ENCODE results near the gene GABARAP.

The GABARAP gene

DNA sequence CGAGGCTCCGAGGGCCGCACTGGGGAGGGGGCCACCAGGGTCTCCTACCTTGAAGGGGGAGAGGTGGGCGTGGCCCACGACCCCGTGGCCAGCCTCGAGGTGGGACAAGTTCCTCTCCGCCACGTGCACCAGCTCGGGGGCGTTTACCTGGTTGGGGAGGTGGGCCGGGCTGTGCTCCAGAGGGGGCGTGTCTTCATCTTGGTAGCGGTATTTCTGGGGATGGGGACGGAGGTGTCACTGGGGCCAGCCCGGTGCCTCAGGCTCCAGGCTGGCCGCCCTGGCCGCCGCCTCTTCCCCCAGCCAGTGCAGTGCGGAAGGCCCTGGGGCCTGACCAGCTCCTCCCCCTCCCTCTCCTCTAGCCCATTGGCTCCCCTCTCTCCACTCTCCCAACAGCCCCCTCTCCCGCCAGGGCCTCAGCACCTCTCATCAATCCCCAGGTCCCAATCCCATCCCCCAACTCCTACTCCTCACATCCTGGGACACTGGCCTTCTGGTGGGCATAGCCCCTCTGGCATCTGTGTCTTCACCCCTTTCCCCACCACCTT lies 34.1 kb downstream of the GABARAP start:
- H3K4me1 ChIP-seq (ENCODE audit: control insufficient read depth, low read length) = peaks cover 21% of the 10 kb centered on the region
- H3K79me2 ChIP-seq (ENCODE audit: control insufficient read depth, low read length) = peaks cover 20% of the 10 kb centered on the region
- no peak overlapping the region for H3K27ac ChIP-seq (ENCODE audit: low read depth, low read length)
- no peak overlapping the region for H3K4me2 ChIP-seq (ENCODE audit: low read length)
- no peaks in the 10 kb centered on the region; the same call in 1 of the 2 replicates for H4K20me1 ChIP-seq (ENCODE audit: control insufficient read depth, insufficient read depth, low read depth, low read length)
- no peak overlapping the region for H3K4me3 ChIP-seq (ENCODE audit: low read length)
- H3K9me3 ChIP-seq (ENCODE audit: control insufficient read depth, insufficient read depth, low read length) = no peaks in the 10 kb centered on the region
- no peaks in the 10 kb centered on the region for H3K27me3 ChIP-seq (ENCODE audit: control insufficient read depth, low read length)
- 0 out of 2 replicates have a peak, but pooled peaks cover 2% of the 10 kb centered on the region for H3F3A ChIP-seq (ENCODE audit: control insufficient read depth, insufficient read depth)
- H3K9me2 ChIP-seq (replicated peaks; ENCODE audit: control insufficient read depth, low read length) = no peaks in the 10 kb centered on the region
- H3K36me3 ChIP-seq (ENCODE audit: control insufficient read depth, low read length) = peaks cover 9% of the 10 kb centered on the region
- TF ChIP-seq EZH2phosphoT487 (IDR thresholded peaks at IDR 0.05; ENCODE audit: borderline replicate concordance, low read length) = no peak
- TF ChIP-seq, protein P1, sequence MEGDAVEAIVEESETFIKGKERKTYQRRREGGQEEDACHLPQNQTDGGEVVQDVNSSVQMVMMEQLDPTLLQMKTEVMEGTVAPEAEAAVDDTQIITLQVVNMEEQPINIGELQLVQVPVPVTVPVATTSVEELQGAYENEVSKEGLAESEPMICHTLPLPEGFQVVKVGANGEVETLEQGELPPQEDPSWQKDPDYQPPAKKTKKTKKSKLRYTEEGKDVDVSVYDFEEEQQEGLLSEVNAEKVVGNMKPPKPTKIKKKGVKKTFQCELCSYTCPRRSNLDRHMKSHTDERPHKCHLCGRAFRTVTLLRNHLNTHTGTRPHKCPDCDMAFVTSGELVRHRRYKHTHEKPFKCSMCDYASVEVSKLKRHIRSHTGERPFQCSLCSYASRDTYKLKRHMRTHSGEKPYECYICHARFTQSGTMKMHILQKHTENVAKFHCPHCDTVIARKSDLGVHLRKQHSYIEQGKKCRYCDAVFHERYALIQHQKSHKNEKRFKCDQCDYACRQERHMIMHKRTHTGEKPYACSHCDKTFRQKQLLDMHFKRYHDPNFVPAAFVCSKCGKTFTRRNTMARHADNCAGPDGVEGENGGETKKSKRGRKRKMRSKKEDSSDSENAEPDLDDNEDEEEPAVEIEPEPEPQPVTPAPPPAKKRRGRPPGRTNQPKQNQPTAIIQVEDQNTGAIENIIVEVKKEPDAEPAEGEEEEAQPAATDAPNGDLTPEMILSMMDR (IDR thresholded peaks at IDR 0.05; ENCODE audit: low read depth, low read length, poor library complexity, severe bottlenecking) = no peak

DNA sequence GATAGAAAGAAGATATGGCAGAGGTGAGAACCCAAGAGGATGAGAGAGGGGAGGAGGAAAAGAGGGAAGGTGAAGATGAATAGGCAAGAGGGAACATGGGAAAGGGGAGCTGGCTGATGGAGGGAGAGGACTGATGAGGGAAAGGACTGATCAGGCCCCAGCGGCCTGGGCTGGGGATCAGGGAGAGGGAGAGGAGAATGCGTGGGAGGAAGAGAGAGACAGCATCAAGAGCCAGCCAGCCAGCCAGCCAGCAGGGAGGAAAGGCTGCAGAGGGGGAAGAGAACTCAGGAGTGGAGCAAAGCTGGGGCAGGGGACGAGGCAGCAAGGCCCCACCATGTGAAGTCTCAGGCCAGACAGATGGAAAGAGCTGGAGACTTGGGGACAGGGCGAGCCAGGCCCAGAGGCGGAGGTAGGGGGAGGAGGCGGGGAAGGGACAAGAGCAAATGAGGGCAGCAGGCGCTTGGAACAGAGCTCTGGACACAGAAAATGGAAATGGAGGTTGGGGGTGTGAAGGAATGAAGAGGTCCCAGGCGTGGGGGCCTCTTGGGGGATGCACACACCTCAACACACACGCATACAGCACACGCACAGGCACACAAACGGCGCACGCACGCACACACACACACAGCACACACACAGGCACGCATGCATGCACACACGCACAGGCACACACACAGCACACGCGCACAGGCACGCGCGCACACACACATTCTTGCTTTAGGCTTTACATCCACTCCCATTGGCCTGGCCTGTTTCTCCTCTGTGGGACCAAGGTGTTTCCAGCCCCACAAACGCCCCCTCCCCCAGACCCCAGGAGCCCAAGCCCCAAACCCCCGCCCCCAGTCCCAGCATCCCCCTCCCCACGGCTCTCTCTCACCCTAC lies 34.9 kb downstream of the GABARAP start:
- Histone ChIP-seq H3K9me3 (ENCODE audit: control insufficient read depth, insufficient read depth, low read length) (no peaks in the 10 kb centered on the region), H3K79me2 (ENCODE audit: control insufficient read depth, low read length) (peaks cover 15% of the 10 kb centered on the region), H3K27me3 (ENCODE audit: control insufficient read depth, low read length) (no peaks in the 10 kb centered on the region), H3K27ac (ENCODE audit: low read depth, low read length) (no peak overlapping the region), H3K4me1 (ENCODE audit: control insufficient read depth, low read length) (peaks cover 21% of the 10 kb centered on the region), H3K9me2 (replicated peaks; ENCODE audit: control insufficient read depth, low read length) (no peaks in the 10 kb centered on the region), H3K4me2 (ENCODE audit: low read length) (no peak overlapping the region), H4K20me1 (ENCODE audit: control insufficient read depth, insufficient read depth, low read depth, low read length) (no peaks in the 10 kb centered on the region; the same call in 1 of the 2 replicates), H3K36me3 (ENCODE audit: control insufficient read depth, low read length) (peaks cover 16% of the 10 kb centered on the region), H3K4me3 (ENCODE audit: low read length) (no peak overlapping the region), H3F3A (ENCODE audit: control insufficient read depth, insufficient read depth) (0 out of 2 replicates have a peak, but pooled peaks cover 2% of the 10 kb centered on the region)
- TF ChIP-seq, protein P1 (IDR thresholded peaks at IDR 0.05; ENCODE audit: low read depth, low read length, poor library complexity, severe bottlenecking) = no peak
- TF ChIP-seq EZH2phosphoT487 (IDR thresholded peaks at IDR 0.05; ENCODE audit: borderline replicate concordance, low read length) = no peak

DNA sequence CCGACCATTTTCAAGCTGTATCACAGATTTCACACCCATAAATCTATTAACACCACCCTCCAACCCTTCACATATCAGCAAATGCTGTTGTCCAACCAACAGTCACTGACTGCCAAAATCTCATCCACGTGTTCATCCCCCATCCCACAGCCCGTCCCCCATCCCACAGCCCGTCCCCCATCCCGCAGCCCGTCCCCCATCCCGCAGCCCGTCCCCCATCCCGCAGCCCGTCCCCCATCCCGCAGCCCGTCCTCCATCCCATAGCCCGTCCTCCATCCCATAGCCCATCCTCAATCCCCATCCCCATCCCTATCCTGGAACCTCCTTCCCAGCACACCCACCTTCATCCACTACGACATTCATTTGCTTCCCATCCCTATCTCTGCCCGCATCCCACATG lies 36.7 kb downstream of the GABARAP start:
- H3K27ac ChIP-seq (ENCODE audit: low read depth, low read length) = peak overlapping the region; percentile 69
- H3K79me2 ChIP-seq (ENCODE audit: control insufficient read depth, low read length) = peaks cover 7% of the 10 kb centered on the region

More for the DNA sequence above, 36.7 kb downstream of the GABARAP start:
- TF ChIP-seq EZH2phosphoT487 (IDR thresholded peaks at IDR 0.05; ENCODE audit: borderline replicate concordance, low read length) = no peak
- TF ChIP-seq, protein P1 (IDR thresholded peaks at IDR 0.05; ENCODE audit: low read depth, low read length, poor library complexity, severe bottlenecking) = no peak
- H3K9me2 ChIP-seq (replicated peaks; ENCODE audit: control insufficient read depth, low read length) = no peaks in the 10 kb centered on the region
- no peaks in the 10 kb centered on the region; the same call in 1 of the 2 replicates for H4K20me1 ChIP-seq (ENCODE audit: control insufficient read depth, insufficient read depth, low read depth, low read length)
- H3K4me1 ChIP-seq (ENCODE audit: control insufficient read depth, low read length) = peaks cover 21% of the 10 kb centered on the region
- no peaks in the 10 kb centered on the region for H3K9me3 ChIP-seq (ENCODE audit: control insufficient read depth, insufficient read depth, low read length)
- no peaks in the 10 kb centered on the region for H3K27me3 ChIP-seq (ENCODE audit: control insufficient read depth, low read length)
- 0 out of 2 replicates have a peak, but pooled peaks cover 2% of the 10 kb centered on the region for H3F3A ChIP-seq (ENCODE audit: control insufficient read depth, insufficient read depth)
- peak overlapping the region; percentile 91 for H3K4me2 ChIP-seq (ENCODE audit: low read length)
- peak overlapping the region; percentile 82 for H3K4me3 ChIP-seq (ENCODE audit: low read length)
- peaks cover 16% of the 10 kb centered on the region for H3K36me3 ChIP-seq (ENCODE audit: control insufficient read depth, low read length)

Measured in DOHH2 (cell line).